ENCODE data around the gene UPK3B.
"Not testable (repeated sequence)": the region's sequence is repeated elsewhere in the genome, so short reads cannot be mapped to it uniquely, and the experiment has no call there.

The UPK3B gene

GRCh38 chr7:76492139-76492538 lies 18.2 kb upstream of the UPK3B start:
- not testable (repeated sequence) for DNase-seq (ENCODE audit: low spot score)

GRCh38 chr7:76495717-76496116 lies 14.6 kb upstream of the UPK3B start:
- DNase-seq (ENCODE audit: low spot score) = not testable (repeated sequence)

- not testable (repeated sequence) for DNase-seq (ENCODE audit: low spot score)
Observed at GRCh38 chr7:76497918-76498582, 12.3 kb upstream of the UPK3B start.

- DNase-seq (ENCODE audit: low spot score) = not testable (repeated sequence)
Observed at GRCh38 chr7:76498583-76499200, 11.7 kb upstream of the UPK3B start.

- DNase-seq (ENCODE audit: low spot score) = not testable (repeated sequence)
Observed at GRCh38 chr7:76499201-76499923, 11.0 kb upstream of the UPK3B start.

- not testable (repeated sequence) for DNase-seq (ENCODE audit: low spot score)
Observed at GRCh38 chr7:76499924-76500241, 10.5 kb upstream of the UPK3B start.

GRCh38 chr7:76502224-76502623 lies 8.1 kb upstream of the UPK3B start:
- DNase-seq (ENCODE audit: low spot score) = not testable (repeated sequence)

- not testable (repeated sequence) for DNase-seq (ENCODE audit: low spot score)
Observed at GRCh38 chr7:76502836-76503235, 7.5 kb upstream of the UPK3B start.

GRCh38 chr7:76503244-76503643 lies 7.1 kb upstream of the UPK3B start:
- not testable (repeated sequence) for DNase-seq (ENCODE audit: low spot score)

- not testable (repeated sequence) for DNase-seq (ENCODE audit: low spot score)
Observed at GRCh38 chr7:76504351-76505167, 5.8 kb upstream of the UPK3B start.

- no peak for DNase-seq (ENCODE audit: low spot score)
Observed at GRCh38 chr7:76505168-76506080, 4.9 kb upstream of the UPK3B start.

GRCh38 chr7:76506081-76506440 lies 4.3 kb upstream of the UPK3B start:
- DNase-seq (ENCODE audit: low spot score) = no peak

GRCh38 chr7:76506643-76507042 lies 3.7 kb upstream of the UPK3B start:
- DNase-seq (ENCODE audit: low spot score) = not testable (repeated sequence)

GRCh38 chr7:76507723-76508406 lies 2.5 kb upstream of the UPK3B start:
- peak; percentile 1 for DNase-seq (ENCODE audit: low spot score)

- not testable (repeated sequence) for DNase-seq (ENCODE audit: low spot score)
Observed at GRCh38 chr7:76511200-76511910, 1.0 kb downstream of the UPK3B start.

- not testable (repeated sequence) for DNase-seq (ENCODE audit: low spot score)
Observed at GRCh38 chr7:76511911-76512885, 1.8 kb downstream of the UPK3B start.

GRCh38 chr7:76512941-76513816 lies 2.8 kb downstream of the UPK3B start:
- no peak for DNase-seq (ENCODE audit: low spot score)

Data from hematopoietic multipotent progenitor cell treated with erythropoietin and hydrocortisone succinate and interleukin-3 and kit ligand, for 17 days (in vitro differentiated cells).